GM21526 (cell line): ENCODE measurements around the gene DNM2.
"Not testable (repeated sequence)": the region's sequence is repeated elsewhere in the genome, so short reads cannot be mapped to it uniquely, and the experiment has no call there.

Experiments
- ATAC-seq: cut with Tn5 transposase; IDR thresholded peaks from one replicate; pipeline ENCODE4 v1.9.1; 2021; ENCODE audit warnings: moderate library complexity; ENCODE audit not compliant: unreplicated experiment, low FRiP score

Gene DNM2

GRCh38 chr19:10855879-10856522 lies 138.1 kb downstream of the DNM2 start:
- no peak for ATAC-seq

GRCh38 chr19:10856899-10857298 lies 139.0 kb downstream of the DNM2 start:
- not testable (repeated sequence) for ATAC-seq

- ATAC-seq: no peak
Observed at GRCh38 chr19:10858204-10858828, 140.4 kb downstream of the DNM2 start.

- ATAC-seq: no peak
Observed at GRCh38 chr19:10861103-10861651, 143.3 kb downstream of the DNM2 start.

GRCh38 chr19:10862561-10863106 lies 144.8 kb downstream of the DNM2 start:
- no peak for ATAC-seq

GRCh38 chr19:10863107-10863717 lies 145.3 kb downstream of the DNM2 start:
- ATAC-seq: no peak

GRCh38 chr19:10864538-10864899 lies 146.6 kb downstream of the DNM2 start:
- ATAC-seq: no peak

- ATAC-seq: no peak
Observed at GRCh38 chr19:10866495-10866894, 148.6 kb downstream of the DNM2 start.

- ATAC-seq: no peak
Observed at GRCh38 chr19:10868872-10869547, 151.1 kb downstream of the DNM2 start.

- not testable (repeated sequence) for ATAC-seq
Observed at GRCh38 chr19:10869872-10870311, 152.0 kb downstream of the DNM2 start.

GRCh38 chr19:10870501-10870954 lies 152.6 kb downstream of the DNM2 start:
- no peak for ATAC-seq

GRCh38 chr19:10870955-10871603 lies 153.2 kb downstream of the DNM2 start, which contains the start of gene CARM1:
Gene CARM1, plus strand, starts transcription at chr19:10871553. Its CDS starts 150 bp downstream, at chr19:10871703.
- ATAC-seq: peak; percentile 59

- no peak for ATAC-seq
Observed at GRCh38 chr19:10871711-10872545, 154.0 kb downstream of the DNM2 start.

- no peak for ATAC-seq
Observed at GRCh38 chr19:10872546-10873107, 154.7 kb downstream of the DNM2 start.

GRCh38 chr19:10874024-10874423 lies 156.1 kb downstream of the DNM2 start:
- no peak for ATAC-seq

GRCh38 chr19:10876459-10877240 lies 158.8 kb downstream of the DNM2 start:
- no peak for ATAC-seq

- not testable (repeated sequence) for ATAC-seq
Observed at GRCh38 chr19:10877608-10878007, 159.7 kb downstream of the DNM2 start.

GRCh38 chr19:10878253-10878652 lies 160.4 kb downstream of the DNM2 start:
- ATAC-seq: no peak
